Hypothalamus (tissue), 51 donors: ENCODE results near the gene FGGY.

Experiments
- DNase-seq, 51 donors: peaks; one replicate each; lab custom pipeline; 2025; lab: John Stamatoyannopoulos, UW

The FGGY gene

DNA sequence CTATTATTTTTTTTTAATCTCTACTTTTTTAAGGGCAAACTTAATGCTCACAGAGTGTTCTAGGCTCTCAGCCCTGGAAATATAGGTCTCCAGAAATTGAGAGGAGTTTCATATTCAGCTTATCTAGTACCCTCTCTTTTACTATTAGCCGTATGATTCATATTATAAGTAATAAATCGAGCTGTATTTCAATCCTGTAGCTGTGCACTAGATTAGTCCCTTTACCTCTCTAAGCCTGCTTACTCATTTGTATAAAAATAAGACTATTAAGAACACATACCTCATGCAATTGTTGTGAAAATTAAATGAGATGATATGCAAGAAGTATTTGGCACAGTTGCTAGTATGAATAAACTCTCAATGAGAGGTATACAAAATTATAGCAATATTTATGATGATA is 389.7 kb downstream of the FGGY start:
- no peak for DNase-seq

DNA sequence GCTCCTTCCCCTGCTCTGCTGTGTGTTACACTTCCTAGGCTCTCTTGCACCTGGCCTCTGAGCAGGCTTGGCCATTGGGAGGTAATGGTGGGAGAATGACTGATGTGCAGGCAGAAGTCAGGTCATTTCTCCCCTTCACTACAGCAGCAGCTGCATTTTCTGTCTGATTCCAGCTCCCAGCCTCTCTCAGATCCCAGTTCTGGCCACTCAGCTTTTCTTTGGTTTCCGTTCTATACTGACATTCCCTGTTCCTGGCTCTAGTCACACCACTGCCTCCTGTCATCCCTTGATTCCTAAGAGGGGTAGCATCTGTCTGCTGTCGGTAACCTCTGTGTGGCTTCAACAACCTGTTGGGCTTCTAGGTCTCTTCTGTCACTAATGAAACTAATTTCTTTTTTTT is 390.2 kb downstream of the FGGY start:
- no peak for DNase-seq

DNA sequence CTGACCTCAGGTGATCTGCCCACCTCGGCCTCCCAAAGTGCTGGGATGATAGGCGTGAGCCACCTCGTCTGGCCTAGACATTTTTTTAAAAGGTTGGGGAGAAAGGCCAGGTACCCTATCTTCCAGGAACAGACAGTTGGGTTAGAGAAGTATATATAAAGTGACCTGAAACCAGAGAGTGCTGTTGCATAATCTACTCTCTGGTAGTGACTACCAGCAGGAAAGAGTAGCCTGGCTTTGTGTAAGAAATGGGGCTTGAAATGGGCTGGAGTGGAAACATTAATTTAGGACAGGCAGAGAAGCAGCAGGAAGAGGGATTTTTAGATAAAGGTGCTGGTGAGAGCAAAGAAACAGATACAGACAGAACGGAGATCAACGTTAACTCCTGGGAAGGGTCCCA is 392.1 kb downstream of the FGGY start:
- no peak for DNase-seq

GRCh38 chr1:59689730-59690129 is 392.8 kb downstream of the FGGY start:
- no peak for DNase-seq

DNA sequence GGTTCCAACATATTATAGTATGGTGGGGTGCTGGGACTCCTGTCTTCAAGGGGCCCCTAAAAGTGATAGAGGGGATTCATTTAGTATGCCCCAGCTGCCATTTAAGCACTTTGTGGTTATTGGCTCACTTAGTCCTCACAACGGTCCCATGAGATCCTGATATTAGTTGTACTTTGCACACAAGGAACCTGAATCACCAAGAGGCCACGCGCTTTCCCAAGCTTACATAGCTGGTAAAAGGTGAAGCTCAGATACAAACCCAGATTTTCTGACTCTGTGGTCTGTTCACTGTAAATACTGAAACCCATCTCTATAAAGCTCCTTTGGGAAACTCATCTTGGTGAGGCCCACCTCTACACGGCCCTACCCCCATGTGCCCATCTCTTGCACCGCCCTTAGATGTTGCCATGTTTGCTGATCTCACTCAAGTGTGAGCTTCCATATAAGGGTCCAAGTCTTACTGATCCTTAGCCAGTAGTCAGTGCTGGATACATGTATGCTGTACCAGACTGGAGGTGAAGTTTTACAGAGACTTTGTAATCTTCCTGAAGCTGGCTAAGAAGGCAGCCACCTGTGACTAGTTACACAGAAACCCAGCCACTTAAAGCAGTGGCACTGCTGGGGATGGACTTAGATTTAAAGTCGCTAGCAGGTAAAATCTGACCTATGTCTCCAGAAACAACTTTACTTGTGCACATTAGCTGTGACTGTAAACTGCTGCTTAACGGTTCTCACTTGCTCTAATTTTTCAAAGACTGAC is 393.5 kb downstream of the FGGY start:
- DNase-seq: no peak

GRCh38 chr1:59691261-59691660 is 394.4 kb downstream of the FGGY start:
- DNase-seq: no peak

DNA sequence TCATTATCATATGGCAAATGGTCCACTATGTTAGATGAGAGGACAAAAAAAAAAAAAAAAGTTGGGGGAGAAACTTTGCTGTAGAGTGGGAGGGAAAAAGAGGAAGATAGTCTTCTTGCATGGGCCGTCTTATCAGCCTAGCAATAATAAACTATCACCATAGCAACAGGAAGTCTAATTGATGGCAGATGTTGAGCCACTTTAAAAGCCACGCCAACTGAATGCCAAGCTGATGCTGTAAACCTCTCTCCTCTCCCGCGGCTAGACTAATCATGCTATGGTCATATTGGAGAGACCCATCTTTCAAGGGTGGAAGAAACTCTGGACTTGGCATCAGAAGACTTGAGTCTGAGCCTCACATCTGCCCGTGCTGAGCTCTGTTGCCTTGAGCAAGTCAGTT is 395.7 kb downstream of the FGGY start:
- DNase-seq: no peak

DNA sequence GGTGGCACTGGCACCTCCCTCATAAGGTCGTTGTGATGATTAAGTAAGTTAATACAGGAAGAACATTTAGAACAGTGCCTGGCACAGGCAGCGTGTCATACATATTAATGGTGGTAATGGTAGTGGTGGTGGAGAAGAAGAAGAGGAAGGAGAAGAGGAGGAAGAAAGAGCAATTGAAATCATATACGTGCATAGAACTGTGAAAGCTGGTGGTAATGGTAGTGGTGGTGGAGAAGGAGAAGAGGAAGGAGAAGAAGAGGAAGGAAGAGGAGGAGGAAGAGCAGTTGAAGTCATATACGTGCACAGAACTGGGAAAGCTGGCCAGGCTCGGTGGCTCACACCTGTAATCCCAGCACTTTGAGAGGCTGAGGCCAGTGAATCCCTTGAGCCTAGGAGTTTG is 396.5 kb downstream of the FGGY start:
- no peak for DNase-seq

DNA sequence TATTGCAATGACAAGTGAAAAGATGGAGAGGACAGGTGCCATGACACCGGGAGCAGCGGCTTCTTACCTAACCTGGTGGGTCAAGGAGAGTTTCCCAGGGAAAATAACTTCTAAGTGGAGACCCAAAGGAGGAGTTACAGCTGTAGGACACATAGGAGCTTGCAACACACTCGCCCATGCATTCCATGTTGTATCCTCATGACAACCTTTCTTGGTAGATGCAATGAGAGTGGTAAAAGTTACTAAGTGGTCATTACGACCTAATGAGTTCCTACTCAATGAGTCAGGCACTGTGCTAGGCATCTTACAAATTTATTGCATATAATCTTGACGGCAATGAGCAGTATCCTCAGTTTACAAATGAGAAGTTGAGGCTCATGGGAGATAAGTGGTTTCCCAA is 398.4 kb downstream of the FGGY start:
- DNase-seq: no peak

GRCh38 chr1:59696421-59697115 is 399.7 kb downstream of the FGGY start:
- DNase-seq: no peak

GRCh38 chr1:59697150-59697800 is 400.4 kb downstream of the FGGY start:
- no peak for DNase-seq

GRCh38 chr1:59698386-59698785 is 401.5 kb downstream of the FGGY start:
- DNase-seq: no peak

- peak in 5 of 51 donors; percentile 7 to 39 (median 9) for DNase-seq
These were observed 402.4 kb downstream of the FGGY start for GRCh38 chr1:59699227-59699847.

DNA sequence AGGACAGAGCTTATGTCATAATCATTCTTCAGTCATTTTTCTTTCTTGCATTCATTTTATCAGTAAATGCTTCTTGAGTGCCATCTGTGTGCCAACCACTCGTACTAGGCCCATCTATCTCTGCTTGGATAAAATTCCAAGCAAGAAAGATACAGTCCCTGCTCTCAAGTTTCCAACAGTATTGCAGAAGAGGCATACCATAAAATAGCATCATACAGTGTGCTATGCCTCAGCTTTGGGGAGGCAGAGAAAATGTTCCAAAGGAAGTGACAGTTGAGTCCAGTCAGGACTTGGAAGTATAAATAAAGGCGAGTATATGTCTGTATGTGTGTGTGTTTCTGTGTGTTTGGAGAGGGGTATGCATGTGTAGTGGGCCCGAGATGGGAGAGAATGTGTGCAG is 404.5 kb downstream of the FGGY start:
- no peak for DNase-seq

- DNase-seq: no peak
These were observed 406.5 kb downstream of the FGGY start for GRCh38 chr1:59703226-59703917.

GRCh38 chr1:59703918-59704378 is 407.1 kb downstream of the FGGY start:
- DNase-seq: no peak

DNA sequence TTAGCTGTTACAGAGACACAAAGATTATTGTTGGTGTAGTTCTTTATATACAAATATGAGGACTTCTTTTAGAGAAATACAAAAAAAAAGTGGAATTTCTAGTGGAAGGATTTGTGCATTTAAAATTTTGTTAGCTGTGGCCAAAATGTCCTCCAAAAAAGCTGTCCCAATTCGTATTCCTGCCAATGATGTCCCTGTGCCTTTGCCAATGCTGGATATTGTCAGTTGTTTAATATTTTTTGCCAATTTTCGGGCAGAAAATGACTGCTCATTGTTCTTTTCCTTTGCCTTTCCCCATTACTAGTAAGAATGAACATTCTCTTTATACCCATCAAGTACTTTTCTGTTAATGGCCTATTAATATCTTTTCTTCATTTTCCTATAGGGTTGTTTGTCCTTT is 407.8 kb downstream of the FGGY start:
- peak in 1 of 51 donors; percentile 9 for DNase-seq

- no peak for DNase-seq
These were observed 408.8 kb downstream of the FGGY start for GRCh38 chr1:59705466-59706302.

DNA sequence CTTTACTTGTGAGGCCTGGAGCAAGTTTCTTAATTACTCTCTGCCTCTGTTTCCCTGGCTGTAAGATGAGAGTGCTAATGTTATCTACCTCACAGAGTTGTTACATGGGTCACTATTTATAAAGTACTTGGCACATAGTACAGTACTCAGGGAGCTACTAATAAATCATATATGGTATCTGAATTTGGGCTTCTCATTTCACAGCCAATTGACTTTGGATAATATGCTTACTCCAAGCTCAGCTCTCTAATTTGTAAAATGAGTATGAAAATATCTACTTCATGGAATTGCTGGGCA is 409.4 kb downstream of the FGGY start:
- DNase-seq: no peak
